Upper lobe of right lung (tissue), 1 donor: ENCODE measurements around the gene PSEN2. TPM values are rescaled to one million over a fixed set of nuclear protein-coding genes. Genes with fewer than 3 reads are reported as not detected.
"Not testable (repeated sequence)": the region's sequence is repeated elsewhere in the genome, so short reads cannot be mapped to it uniquely, and the experiment has no call there.

Experiments
- ATAC-seq: fragments of 200-7000 bp; cut with Tn5 transposase; one replicate; pipeline ENCODE4 v1.9.1; 2020; ENCODE audit warnings: mild to moderate bottlenecking, moderate library complexity
- DNase-seq: peaks from one replicate; pipeline ENCODE4 v3.0.0-alpha.2; 2020
- H3K27ac ChIP-seq: fragments of 200-600 bp; one replicate; pipeline ENCODE4 v1.8.0; 2022
- H3K27me3 ChIP-seq: fragments of 200-600 bp; one replicate; pipeline ENCODE4 v1.8.0; 2022; ENCODE audit warnings: mild to moderate bottlenecking
- H3K36me3 ChIP-seq: fragments of 200-600 bp; one replicate; pipeline ENCODE4 v1.8.0; 2022
- H3K4me1 ChIP-seq: fragments of 200-600 bp; one replicate; pipeline ENCODE4 v1.8.0; 2022
- H3K4me3 ChIP-seq: fragments of 200-600 bp; one replicate; pipeline ENCODE4 v1.8.0; 2022; ENCODE audit warnings: mild to moderate bottlenecking
- H3K9me3 ChIP-seq: fragments of 200-600 bp; one replicate; pipeline ENCODE4 v1.8.0; 2022
- intact Hi-C: fragments of 100-400 bp; cut with DNase I; formaldehyde crosslinking; loops from one replicate; pipeline ENCODE4 v1.11.0; 2022
- total RNA-seq: library from RNA; stranded (reverse); fragmentation: NEBNext Ultra II Directional; extraction: Animal tissue kit (Norgen Biotek cat#: 25700); gene quantifications from one replicate; pipeline ENCODE4 v1.2.1, GENCODE V29; 2021
- TF ChIP-seq, protein P1 (sequence below): fragments of 200-600 bp; IDR thresholded peaks from one replicate; pipeline ENCODE4 v1.8.0; 2022; ENCODE audit warnings: antibody characterized with exemption
- donor health status: DM: no; HTN: yes; CAD: no; lungs with severe emphysema.

PSEN2 gene
- total RNA-seq, 1 donor from 2014 or later = 22.7 TPM

DNA sequence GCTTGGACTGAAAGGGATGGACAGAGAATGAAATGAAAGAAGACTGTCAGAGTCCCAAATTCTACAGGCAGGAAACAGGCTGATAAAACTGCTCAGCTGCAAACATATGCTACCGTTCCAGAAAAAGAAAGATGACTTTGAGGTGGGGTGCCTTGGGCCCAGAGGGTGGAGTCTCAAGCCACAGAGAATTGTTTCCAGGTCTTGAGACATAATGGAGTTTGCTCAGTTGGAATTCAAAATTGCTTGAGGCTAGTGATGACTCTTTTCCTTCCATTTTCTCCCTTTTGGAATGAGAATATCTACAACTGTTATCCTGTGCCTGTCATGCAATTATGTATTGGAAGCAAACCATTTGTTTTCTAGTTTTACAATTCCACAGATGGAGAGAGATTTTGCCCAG, 23.6 kb upstream of the PSEN2 start:
- Histone ChIP-seq H3K36me3 (no peaks in the 10 kb centered on the region), H3K9me3 (no peaks in the 10 kb centered on the region), H3K4me1 (no peaks in the 10 kb centered on the region), H3K4me3 (no peak overlapping the region), H3K27me3 (no peaks in the 10 kb centered on the region), H3K27ac (no peak overlapping the region)
- intact Hi-C loops = no loop called here
- DNase-seq = no peak
- TF ChIP-seq, protein P1, sequence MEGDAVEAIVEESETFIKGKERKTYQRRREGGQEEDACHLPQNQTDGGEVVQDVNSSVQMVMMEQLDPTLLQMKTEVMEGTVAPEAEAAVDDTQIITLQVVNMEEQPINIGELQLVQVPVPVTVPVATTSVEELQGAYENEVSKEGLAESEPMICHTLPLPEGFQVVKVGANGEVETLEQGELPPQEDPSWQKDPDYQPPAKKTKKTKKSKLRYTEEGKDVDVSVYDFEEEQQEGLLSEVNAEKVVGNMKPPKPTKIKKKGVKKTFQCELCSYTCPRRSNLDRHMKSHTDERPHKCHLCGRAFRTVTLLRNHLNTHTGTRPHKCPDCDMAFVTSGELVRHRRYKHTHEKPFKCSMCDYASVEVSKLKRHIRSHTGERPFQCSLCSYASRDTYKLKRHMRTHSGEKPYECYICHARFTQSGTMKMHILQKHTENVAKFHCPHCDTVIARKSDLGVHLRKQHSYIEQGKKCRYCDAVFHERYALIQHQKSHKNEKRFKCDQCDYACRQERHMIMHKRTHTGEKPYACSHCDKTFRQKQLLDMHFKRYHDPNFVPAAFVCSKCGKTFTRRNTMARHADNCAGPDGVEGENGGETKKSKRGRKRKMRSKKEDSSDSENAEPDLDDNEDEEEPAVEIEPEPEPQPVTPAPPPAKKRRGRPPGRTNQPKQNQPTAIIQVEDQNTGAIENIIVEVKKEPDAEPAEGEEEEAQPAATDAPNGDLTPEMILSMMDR = no peak
- ATAC-seq = no peak

DNA sequence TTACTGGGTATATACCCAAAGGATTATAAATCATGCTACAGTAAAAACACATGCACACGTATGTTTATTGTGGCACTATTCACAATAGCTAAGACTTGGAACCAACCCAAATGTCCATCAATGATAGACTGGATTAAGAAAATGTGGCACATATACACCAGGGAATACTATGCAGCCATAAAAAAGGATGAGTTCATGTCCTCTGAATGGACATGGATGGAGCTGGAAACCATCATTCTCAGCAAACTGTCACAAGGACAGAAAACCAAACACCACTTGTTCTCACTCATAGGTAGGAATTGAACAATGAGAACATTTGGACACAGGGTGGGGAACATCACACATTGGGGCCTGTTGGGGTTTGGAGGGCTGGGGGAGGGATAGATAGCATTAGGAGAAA, 15.9 kb upstream of the PSEN2 start:
- H3K9me3 ChIP-seq, H3K36me3 ChIP-seq, ATAC-seq, DNase-seq, H3K4me3 ChIP-seq, H3K27me3 ChIP-seq, H3K27ac ChIP-seq, H3K4me1 ChIP-seq, intact Hi-C loops: not testable (repeated sequence)

DNA sequence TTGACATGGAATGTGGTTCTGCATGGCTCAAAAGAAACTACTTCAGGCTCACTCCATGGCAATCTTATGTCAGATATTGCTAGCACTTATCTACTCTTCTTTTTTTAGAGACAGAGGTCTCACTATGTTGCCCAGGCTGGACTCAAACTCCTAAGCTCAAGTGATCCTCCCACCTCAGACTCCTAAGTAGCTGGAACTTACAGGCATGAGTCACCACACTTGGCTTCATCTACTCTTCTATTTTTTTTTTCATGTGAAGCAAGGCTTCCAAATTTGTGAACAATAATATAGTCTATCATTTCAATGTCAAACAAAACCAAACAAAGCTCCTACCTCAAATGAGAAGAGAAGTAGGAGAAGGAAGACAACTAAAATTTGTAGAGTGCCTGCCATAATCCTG, 7.5 kb upstream of the PSEN2 start:
- H3K9me3 ChIP-seq = no peaks in the 10 kb centered on the region
- no peak overlapping the region for H3K27ac ChIP-seq
- no peaks in the 10 kb centered on the region for H3K4me1 ChIP-seq
- TF ChIP-seq, protein P1 = no peak
- intact Hi-C loops = no loop called here
- DNase-seq = no peak
- H3K4me3 ChIP-seq = no peak overlapping the region
- no peaks in the 10 kb centered on the region for H3K27me3 ChIP-seq
- ATAC-seq = no peak
- H3K36me3 ChIP-seq = no peaks in the 10 kb centered on the region

DNA sequence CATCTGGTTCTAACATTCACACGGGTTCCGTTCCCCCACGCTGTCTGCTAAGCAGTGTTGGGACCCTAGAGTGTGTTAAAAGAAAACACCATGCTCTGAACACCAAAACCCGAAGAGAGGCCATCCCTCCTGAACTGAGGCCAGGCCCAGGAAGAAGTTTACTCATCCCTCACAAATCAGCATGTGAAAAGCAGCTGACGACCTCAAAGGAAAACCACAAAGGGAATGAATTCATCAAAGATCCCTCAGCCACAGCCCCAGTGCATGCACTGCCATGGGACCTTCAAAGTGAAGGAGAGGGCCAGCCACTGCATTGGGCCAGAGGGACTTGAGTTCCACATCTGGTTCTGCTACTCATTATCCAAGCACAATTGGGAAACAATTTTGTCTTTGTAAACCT, 7.0 kb upstream of the PSEN2 start:
- Histone ChIP-seq H3K36me3 (no peaks in the 10 kb centered on the region), H3K9me3 (no peaks in the 10 kb centered on the region), H3K4me3 (no peak overlapping the region), H3K27ac (no peak overlapping the region), H3K27me3 (no peaks in the 10 kb centered on the region), H3K4me1 (no peaks in the 10 kb centered on the region)
- intact Hi-C loops = no loop called here
- no peak for ATAC-seq
- TF ChIP-seq, protein P1 = no peak
- DNase-seq = no peak

DNA sequence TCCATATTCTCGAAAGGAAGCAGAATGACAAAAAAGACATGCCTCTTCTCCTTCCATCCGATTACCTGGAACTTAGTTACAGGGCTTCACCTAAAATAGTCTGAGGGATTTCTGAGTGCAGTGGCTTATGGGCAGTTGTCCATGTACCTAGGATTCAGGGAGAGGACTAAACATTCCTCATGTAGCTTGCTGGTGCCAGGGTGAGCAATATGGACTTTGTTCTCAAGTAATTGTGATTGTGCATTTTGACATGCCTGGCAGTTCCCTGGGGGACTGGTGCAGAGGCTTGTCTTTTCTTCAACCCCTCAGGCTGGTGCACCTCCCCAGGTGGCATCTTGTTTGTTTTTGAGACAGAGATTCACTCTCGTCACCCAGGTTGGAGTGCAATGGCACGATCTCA, 6.1 kb upstream of the PSEN2 start:
- H3K36me3 ChIP-seq = no peaks in the 10 kb centered on the region
- ATAC-seq (no peak), DNase-seq (no peak)
- no peaks in the 10 kb centered on the region for H3K27me3 ChIP-seq
- no peaks in the 10 kb centered on the region for H3K4me1 ChIP-seq
- TF ChIP-seq, protein P1 = no peak
- intact Hi-C loops = no loop called here
- no peaks in the 10 kb centered on the region for H3K9me3 ChIP-seq
- H3K4me3 ChIP-seq = no peak overlapping the region
- no peak overlapping the region for H3K27ac ChIP-seq

DNA sequence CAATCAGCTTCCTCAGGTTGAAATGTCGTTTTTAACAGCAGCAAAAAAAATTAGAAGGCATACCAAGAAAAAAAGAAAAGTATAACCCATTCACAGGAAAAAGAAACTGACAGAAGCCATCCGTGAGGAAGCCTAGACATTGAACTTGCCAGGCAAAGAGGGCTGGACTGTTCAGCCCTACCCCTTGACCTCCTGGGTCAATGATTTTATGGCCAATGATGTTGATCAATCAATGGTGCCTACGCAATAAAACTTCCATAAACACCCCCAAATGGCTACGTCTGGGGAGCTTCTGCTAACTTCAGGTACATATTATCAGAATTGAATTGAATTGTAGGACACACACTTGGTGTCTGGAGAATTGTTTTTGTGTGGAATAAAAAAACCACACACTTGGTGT, 4.8 kb upstream of the PSEN2 start:
- H3K36me3 ChIP-seq = no peaks in the 10 kb centered on the region
- no peak overlapping the region for H3K27ac ChIP-seq
- DNase-seq (no peak), ATAC-seq (no peak)
- H3K27me3 ChIP-seq = no peaks in the 10 kb centered on the region
- no peaks in the 10 kb centered on the region for H3K9me3 ChIP-seq
- TF ChIP-seq, protein P1 = no peak
- H3K4me1 ChIP-seq = peaks cover 4% of the 10 kb centered on the region
- intact Hi-C loops = no loop called here
- no peak overlapping the region for H3K4me3 ChIP-seq
